ENCODE data around the gene RNF114. TPM values are rescaled to one million over a fixed set of nuclear protein-coding genes. Genes with fewer than 3 reads are reported as not detected.
"Not testable (repeated sequence)": the region's sequence is repeated elsewhere in the genome, so short reads cannot be mapped to it uniquely, and the experiment has no call there.

The RNF114 gene
- total and polyA plus RNA-seq, 5 donors from 2014 or later, result 132 to 147 (median 146) TPM

- no peak for ATAC-seq (ENCODE audit: low read depth in 2 of 2)
- no peak overlapping the region for H3K4me3 Mint-ChIP-seq
- H3K36me3 Mint-ChIP-seq, result no peaks in the 10 kb centered on the region
- no peaks in the 10 kb centered on the region for H3K27me3 Mint-ChIP-seq
- Histone ChIP-seq H3K27me3 (ENCODE audit: control insufficient read depth, insufficient read depth, low read length) (no peaks in the 10 kb centered on the region), H3K27ac (ENCODE audit: insufficient read depth, low read length, poor library complexity, severe bottlenecking) (no peak overlapping the region), H3K36me3 (ENCODE audit: control insufficient read depth, insufficient read depth, low read length) (no peaks in the 10 kb centered on the region), H3K9me3 (ENCODE audit: control insufficient read depth in 2 of 2, low read length in 2 of 2) (no peaks in the 10 kb centered on the region), H3K4me3 (ENCODE audit: low read depth, low read length) (no peak overlapping the region), H3K4me1 (ENCODE audit: control insufficient read depth, insufficient read depth, low read length, poor library complexity, severe bottlenecking) (no peaks in the 10 kb centered on the region)
- no peak for DNase-seq
- no peak overlapping the region for H3K27ac Mint-ChIP-seq
- H3K9me3 Mint-ChIP-seq, result no peaks in the 10 kb centered on the region
- peaks cover 0 to 3% (median under 1%) of the 10 kb centered on the region in 4 donors for H3K4me1 Mint-ChIP-seq
Observed at GRCh38 chr20:49969234-49969633, 33.0 kb downstream of the RNF114 start.

- Mint-ChIP-seq H3K36me3 (no peaks in the 10 kb centered on the region), H3K27me3 (no peaks in the 10 kb centered on the region), H3K4me3 (no peak overlapping the region), H3K4me1 (peaks cover 0 to 3% (median under 1%) of the 10 kb centered on the region in 4 donors), H3K27ac (no peak overlapping the region), H3K9me3 (no peaks in the 10 kb centered on the region)
- no peak for DNase-seq
- ATAC-seq (ENCODE audit: low read depth in 2 of 2), result no peak
- Histone ChIP-seq H3K27ac (ENCODE audit: insufficient read depth, low read length, poor library complexity, severe bottlenecking) (no peak overlapping the region), H3K4me3 (ENCODE audit: low read depth, low read length) (no peak overlapping the region), H3K27me3 (ENCODE audit: control insufficient read depth, insufficient read depth, low read length) (no peaks in the 10 kb centered on the region), H3K9me3 (ENCODE audit: control insufficient read depth in 2 of 2, low read length in 2 of 2) (no peaks in the 10 kb centered on the region), H3K36me3 (ENCODE audit: control insufficient read depth, insufficient read depth, low read length) (no peaks in the 10 kb centered on the region), H3K4me1 (ENCODE audit: control insufficient read depth, insufficient read depth, low read length, poor library complexity, severe bottlenecking) (no peaks in the 10 kb centered on the region)
Observed at GRCh38 chr20:49969946-49970345, 33.7 kb downstream of the RNF114 start.

GRCh38 chr20:49970498-49970897 lies 34.3 kb downstream of the RNF114 start:
- no peaks in the 10 kb centered on the region for H3K27me3 ChIP-seq (ENCODE audit: control insufficient read depth, insufficient read depth, low read length)
- Mint-ChIP-seq H3K4me3 (no peak overlapping the region), H3K9me3 (no peaks in the 10 kb centered on the region), H3K36me3 (no peaks in the 10 kb centered on the region), H3K27ac (no peak overlapping the region), H3K4me1 (peaks cover 0 to 3% (median 0%) of the 10 kb centered on the region in 4 donors), H3K27me3 (no peaks in the 10 kb centered on the region)
- H3K4me3 ChIP-seq (ENCODE audit: low read depth, low read length), result no peak overlapping the region
- H3K36me3 ChIP-seq (ENCODE audit: control insufficient read depth, insufficient read depth, low read length), result no peaks in the 10 kb centered on the region
- DNase-seq (no peak), ATAC-seq (ENCODE audit: low read depth in 2 of 2) (no peak)
- H3K9me3 ChIP-seq (ENCODE audit: control insufficient read depth in 2 of 2, low read length in 2 of 2), result no peaks in the 10 kb centered on the region
- no peaks in the 10 kb centered on the region for H3K4me1 ChIP-seq (ENCODE audit: control insufficient read depth, insufficient read depth, low read length, poor library complexity, severe bottlenecking)
- H3K27ac ChIP-seq (ENCODE audit: insufficient read depth, low read length, poor library complexity, severe bottlenecking), result no peak overlapping the region

GRCh38 chr20:49973981-49974380 lies 37.8 kb downstream of the RNF114 start:
- no peaks in the 10 kb centered on the region for H3K27me3 Mint-ChIP-seq
- no peaks in the 10 kb centered on the region for H3K4me1 Mint-ChIP-seq
- H3K4me3 Mint-ChIP-seq, result no peak overlapping the region
- no peak overlapping the region for H3K4me3 ChIP-seq (ENCODE audit: low read depth, low read length)
- peaks cover 5% of the 10 kb centered on the region for H3K4me1 ChIP-seq (ENCODE audit: control insufficient read depth, insufficient read depth, low read length, poor library complexity, severe bottlenecking)
- DNase-seq (no peak), ATAC-seq (ENCODE audit: low read depth in 2 of 2) (no peak)
- H3K9me3 Mint-ChIP-seq, result no peaks in the 10 kb centered on the region
- H3K27me3 ChIP-seq (ENCODE audit: control insufficient read depth, insufficient read depth, low read length), result no peaks in the 10 kb centered on the region
- no peaks in the 10 kb centered on the region for H3K9me3 ChIP-seq (ENCODE audit: control insufficient read depth in 2 of 2, low read length in 2 of 2)
- H3K36me3 ChIP-seq (ENCODE audit: control insufficient read depth, insufficient read depth, low read length), result no peaks in the 10 kb centered on the region
- no peak overlapping the region for H3K27ac ChIP-seq (ENCODE audit: insufficient read depth, low read length, poor library complexity, severe bottlenecking)
- H3K36me3 Mint-ChIP-seq, result no peaks in the 10 kb centered on the region
- H3K27ac Mint-ChIP-seq, result no peak overlapping the region

GRCh38 chr20:49976542-49976941 lies 40.3 kb downstream of the RNF114 start:
- Histone ChIP-seq H3K9me3 (ENCODE audit: control insufficient read depth in 2 of 2, low read length in 2 of 2) (no peaks in the 10 kb centered on the region), H3K27me3 (ENCODE audit: control insufficient read depth, insufficient read depth, low read length) (no peaks in the 10 kb centered on the region), H3K27ac (ENCODE audit: insufficient read depth, low read length, poor library complexity, severe bottlenecking) (no peak overlapping the region), H3K4me1 (ENCODE audit: control insufficient read depth, insufficient read depth, low read length, poor library complexity, severe bottlenecking) (peaks cover 9% of the 10 kb centered on the region), H3K4me3 (ENCODE audit: low read depth, low read length) (no peak overlapping the region), H3K36me3 (ENCODE audit: control insufficient read depth, insufficient read depth, low read length) (no peaks in the 10 kb centered on the region)
- DNase-seq (no peak), ATAC-seq (ENCODE audit: low read depth in 2 of 2) (no peak)
- Mint-ChIP-seq H3K9me3 (no peaks in the 10 kb centered on the region), H3K27ac (no peak overlapping the region), H3K36me3 (no peaks in the 10 kb centered on the region), H3K4me3 (no peak overlapping the region), H3K4me1 (peaks cover 0 to 16% (median 5%) of the 10 kb centered on the region in 4 donors), H3K27me3 (peaks cover 14% of the 10 kb centered on the region)

- not testable (repeated sequence) for H3K4me3 Mint-ChIP-seq; H3K36me3 ChIP-seq (ENCODE audit: control insufficient read depth, insufficient read depth, low read length); H3K9me3 ChIP-seq (ENCODE audit: control insufficient read depth in 2 of 2, low read length in 2 of 2); H3K36me3 Mint-ChIP-seq; H3K9me3 Mint-ChIP-seq; H3K27ac ChIP-seq (ENCODE audit: insufficient read depth, low read length, poor library complexity, severe bottlenecking); H3K27ac Mint-ChIP-seq; H3K4me3 ChIP-seq (ENCODE audit: low read depth, low read length); DNase-seq; H3K27me3 ChIP-seq (ENCODE audit: control insufficient read depth, insufficient read depth, low read length); ATAC-seq (ENCODE audit: low read depth in 2 of 2)
- H3K4me1 ChIP-seq (ENCODE audit: control insufficient read depth, insufficient read depth, low read length, poor library complexity, severe bottlenecking), result peaks cover 16% of the 10 kb centered on the region
- peaks cover 14% of the 10 kb centered on the region for H3K27me3 Mint-ChIP-seq
- H3K4me1 Mint-ChIP-seq, result peaks cover 0 to 22% (median 5%) of the 10 kb centered on the region in 4 donors
Observed at GRCh38 chr20:49977740-49978139, 41.5 kb downstream of the RNF114 start.

GRCh38 chr20:49978685-49979029 lies 42.5 kb downstream of the RNF114 start:
- Mint-ChIP-seq H3K9me3 (no peaks in the 10 kb centered on the region), H3K4me1 (peaks cover 0 to 30% (median 7%) of the 10 kb centered on the region in 4 donors), H3K27ac (peak overlapping the region in 1 of 3 donors; percentile 90), H3K27me3 (peaks cover 23% of the 10 kb centered on the region), H3K36me3 (no peaks in the 10 kb centered on the region), H3K4me3 (no peak overlapping the region)
- DNase-seq (no peak), ATAC-seq (ENCODE audit: low read depth in 2 of 2) (no peak)
- Histone ChIP-seq H3K27ac (ENCODE audit: insufficient read depth, low read length, poor library complexity, severe bottlenecking) (no peak overlapping the region), H3K4me1 (ENCODE audit: control insufficient read depth, insufficient read depth, low read length, poor library complexity, severe bottlenecking) (peaks cover 24% of the 10 kb centered on the region), H3K27me3 (ENCODE audit: control insufficient read depth, insufficient read depth, low read length) (no peaks in the 10 kb centered on the region), H3K9me3 (ENCODE audit: control insufficient read depth in 2 of 2, low read length in 2 of 2) (no peaks in the 10 kb centered on the region), H3K36me3 (ENCODE audit: control insufficient read depth, insufficient read depth, low read length) (no peaks in the 10 kb centered on the region), H3K4me3 (ENCODE audit: low read depth, low read length) (no peak overlapping the region)

GRCh38 chr20:49979030-49979832 lies 43.0 kb downstream of the RNF114 start:
- DNase-seq (peak; percentile 41 to 60 (median 56)), ATAC-seq (ENCODE audit: low read depth in 2 of 2) (peak; percentile 49)
- H3K4me3 Mint-ChIP-seq, result no peak overlapping the region
- no peaks in the 10 kb centered on the region for H3K27me3 ChIP-seq (ENCODE audit: control insufficient read depth, insufficient read depth, low read length)
- H3K27me3 Mint-ChIP-seq, result peaks cover 23% of the 10 kb centered on the region
- peaks cover 0 to 34% (median 10%) of the 10 kb centered on the region in 4 donors for H3K4me1 Mint-ChIP-seq
- no peak overlapping the region for H3K4me3 ChIP-seq (ENCODE audit: low read depth, low read length)
- peak overlapping the region in 2 of 3 donors; percentile 23 to 76 for H3K27ac Mint-ChIP-seq
- no peaks in the 10 kb centered on the region for H3K36me3 Mint-ChIP-seq
- H3K9me3 Mint-ChIP-seq, result no peaks in the 10 kb centered on the region
- H3K4me1 ChIP-seq (ENCODE audit: control insufficient read depth, insufficient read depth, low read length, poor library complexity, severe bottlenecking), result peaks cover 24% of the 10 kb centered on the region
- no peaks in the 10 kb centered on the region for H3K9me3 ChIP-seq (ENCODE audit: control insufficient read depth in 2 of 2, low read length in 2 of 2)
- H3K36me3 ChIP-seq (ENCODE audit: control insufficient read depth, insufficient read depth, low read length), result no peaks in the 10 kb centered on the region
- no peak overlapping the region for H3K27ac ChIP-seq (ENCODE audit: insufficient read depth, low read length, poor library complexity, severe bottlenecking)
